IPS-NIHi11 (cell line): ENCODE results near the gene TEDC1.

ENCODE experiments used
- DNase-seq: peaks from one replicate; pipeline ENCODE4 v3.0.0; 2012; ENCODE audit warnings: mixed read lengths, low spot score

TEDC1 gene

GRCh38 chr14:105490572-105491365 is at the start of gene TEDC1:
Gene TEDC1, plus strand, starts transcription at chr14:105491246. Its CDS starts 130 bp downstream, at chr14:105491376.
- peak; percentile 93 for DNase-seq

DNA sequence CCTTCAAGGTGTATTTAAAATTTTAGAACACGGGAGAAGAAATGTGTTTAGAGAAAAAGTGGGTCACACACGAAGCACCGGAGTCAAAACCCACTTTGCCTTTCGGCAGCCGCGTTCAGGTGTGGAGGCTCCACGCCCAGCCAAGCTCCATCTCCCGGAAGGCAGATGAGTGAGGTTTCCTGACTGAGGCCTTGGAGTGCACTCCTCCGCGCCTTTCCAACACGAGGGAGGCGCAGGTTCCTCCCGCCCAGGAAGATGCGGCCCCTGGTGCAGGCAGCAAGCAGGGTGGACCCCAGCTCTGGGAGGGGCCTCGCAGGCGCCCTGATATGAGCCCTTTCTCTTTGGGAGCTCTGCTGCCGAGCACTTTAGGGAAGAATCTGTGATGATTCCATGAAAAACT is 48.9 kb upstream of the TEDC1 start:
- DNase-seq = no peak

DNA sequence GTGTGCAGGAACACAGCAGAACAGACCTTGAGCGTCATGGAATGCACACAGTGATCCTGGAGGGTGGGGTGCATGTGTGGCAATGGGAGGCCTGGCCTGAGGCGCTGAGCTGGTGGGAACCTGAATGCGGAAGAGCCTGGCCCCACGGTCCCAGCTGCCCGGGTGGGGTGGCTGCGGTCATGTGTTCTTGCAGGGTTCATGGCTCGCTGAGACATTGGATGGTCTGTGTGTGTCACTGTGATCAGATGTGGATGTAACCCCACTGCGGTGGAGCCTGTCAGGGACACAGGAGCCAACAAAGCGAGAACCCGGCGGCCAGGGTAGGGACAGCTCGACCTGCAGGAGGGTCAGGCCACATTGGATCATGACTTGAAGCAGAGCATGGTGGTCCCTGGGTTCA is 48.2 kb upstream of the TEDC1 start:
- DNase-seq = no peak

DNA sequence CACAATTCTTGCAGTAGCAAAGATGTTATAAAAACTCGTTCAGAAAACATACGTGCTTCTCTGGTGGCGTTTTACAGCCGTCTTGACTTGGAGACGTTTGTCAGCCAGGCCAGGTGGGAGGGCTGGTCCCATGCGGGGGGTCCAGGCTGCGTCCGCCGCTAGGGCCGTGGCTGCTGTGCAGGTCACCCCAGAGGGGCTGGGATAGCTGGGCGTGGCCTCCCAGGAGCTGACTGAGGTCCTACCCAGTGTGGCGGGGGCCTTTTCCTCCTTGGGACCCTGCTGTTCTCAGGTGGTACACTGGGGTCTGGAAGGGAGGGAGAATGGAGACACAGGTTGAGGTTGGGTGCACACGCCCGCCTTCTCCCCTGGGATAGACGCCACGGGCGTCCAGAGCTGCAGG is 46.2 kb upstream of the TEDC1 start:
- no peak for DNase-seq

GRCh38 chr14:105445290-105445689 is 45.8 kb upstream of the TEDC1 start:
- no peak for DNase-seq

DNA sequence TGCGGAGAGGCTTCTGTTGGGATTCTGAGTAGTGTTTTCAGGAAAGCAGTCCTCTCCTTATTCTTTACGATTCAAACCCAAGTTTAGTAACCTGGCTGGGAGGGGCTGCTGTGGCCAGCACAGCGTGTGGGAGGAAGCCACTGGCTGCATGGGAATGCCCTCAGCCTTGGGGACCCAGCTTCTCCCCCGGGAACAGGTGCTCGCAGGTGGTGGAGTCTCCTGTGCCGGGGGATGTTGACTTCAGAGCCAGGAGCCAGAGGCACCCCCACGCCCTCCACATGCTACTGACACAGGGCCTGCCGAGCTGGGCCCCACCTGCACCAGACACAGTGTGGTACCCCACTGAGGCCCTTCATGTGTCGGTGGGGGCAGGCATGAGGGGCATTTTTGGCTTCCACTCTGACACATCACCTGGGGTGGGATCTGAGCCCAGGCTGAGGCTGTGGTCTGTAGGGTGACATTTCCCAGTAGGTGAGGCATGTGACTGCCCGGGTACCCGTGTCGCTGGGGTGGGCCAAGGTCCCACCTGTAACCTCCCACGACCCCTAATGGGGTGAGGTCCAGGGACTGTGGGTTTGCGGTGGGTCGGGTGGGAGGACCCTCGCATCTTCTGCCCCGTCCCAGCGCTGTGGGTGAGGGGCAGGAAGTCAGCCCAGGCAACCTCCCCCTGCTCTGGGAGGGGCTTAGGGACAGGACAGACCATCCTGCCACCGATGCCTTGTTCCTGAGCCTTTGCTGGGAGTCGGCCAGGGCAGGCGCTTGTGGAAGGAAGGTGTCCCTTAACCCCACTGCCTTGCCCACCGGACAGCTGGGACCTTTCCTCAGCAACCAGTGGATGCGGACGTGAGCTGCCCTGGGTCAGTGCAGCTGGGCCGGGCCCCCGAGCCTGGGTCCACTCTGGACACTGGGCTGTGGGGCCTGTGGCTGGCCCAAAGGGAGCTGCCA is 44.9 kb upstream of the TEDC1 start:
- no peak for DNase-seq

DNA sequence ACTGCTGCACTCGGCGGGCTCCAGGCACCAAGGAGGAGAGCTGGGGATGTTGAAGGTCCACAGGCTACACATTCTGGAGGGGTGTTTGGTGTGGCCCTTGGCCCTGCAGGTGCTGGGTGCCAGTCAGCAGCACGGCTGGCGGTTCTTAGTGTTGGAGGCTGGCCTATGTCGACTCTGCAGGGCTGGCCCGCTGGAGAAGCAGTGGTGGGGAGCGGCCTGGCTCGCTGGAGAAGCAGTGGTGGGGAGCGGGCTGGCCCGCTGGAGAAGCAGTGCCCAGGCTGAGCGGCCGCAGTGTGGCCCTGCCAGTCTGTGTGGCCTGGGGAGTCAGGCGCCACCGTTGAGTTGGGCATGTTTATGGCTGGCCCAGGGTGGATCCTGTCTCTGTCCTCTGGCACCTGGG is 44.1 kb upstream of the TEDC1 start:
- DNase-seq = no peak

GRCh38 chr14:105447651-105448640 is 43.1 kb upstream of the TEDC1 start:
- DNase-seq = no peak

GRCh38 chr14:105448706-105449111 is 42.3 kb upstream of the TEDC1 start:
- DNase-seq = peak; percentile 96

DNA sequence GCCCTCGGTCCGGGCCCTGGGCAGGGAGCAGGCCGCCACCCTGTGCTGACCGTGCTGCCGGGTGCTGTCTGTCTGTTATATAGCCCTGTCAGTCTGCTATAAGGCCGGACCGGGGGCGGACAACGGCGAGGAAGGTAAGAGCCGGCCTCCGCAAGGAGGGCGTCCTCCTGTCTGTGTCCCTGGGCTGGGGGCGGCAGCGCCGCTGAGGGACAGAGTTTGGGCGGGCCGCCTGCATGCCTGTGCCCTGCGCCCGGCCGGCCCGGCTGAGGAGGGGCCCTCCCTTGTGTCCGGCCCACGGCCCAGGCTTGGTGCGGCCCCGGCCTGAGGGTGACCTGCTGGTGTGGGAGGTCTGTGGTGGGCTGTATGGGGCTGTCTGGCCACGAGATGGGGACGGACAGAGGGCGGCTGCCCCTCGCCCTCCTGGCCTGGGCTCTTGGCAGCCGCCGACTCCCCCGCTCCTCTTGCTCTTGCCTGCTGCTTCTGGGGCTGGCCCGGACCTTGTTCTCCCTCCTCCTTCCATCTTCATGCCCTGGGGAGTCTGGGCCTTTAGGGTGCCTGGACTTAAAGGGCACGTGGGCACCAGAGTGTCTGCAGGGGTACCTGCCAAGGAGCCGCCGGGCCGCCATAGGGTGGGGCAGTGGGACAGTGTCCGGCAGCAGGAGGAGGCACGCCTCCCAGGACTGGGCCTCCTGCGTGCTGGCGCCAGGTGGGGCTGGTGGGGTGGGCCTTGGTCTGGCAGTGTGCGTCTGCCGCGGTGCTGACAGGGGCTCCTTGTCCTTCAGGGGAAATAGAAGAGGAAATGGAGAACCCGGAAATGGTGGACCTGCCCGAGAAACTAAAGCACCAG is 41.5 kb upstream of the TEDC1 start:
- DNase-seq = no peak

DNA sequence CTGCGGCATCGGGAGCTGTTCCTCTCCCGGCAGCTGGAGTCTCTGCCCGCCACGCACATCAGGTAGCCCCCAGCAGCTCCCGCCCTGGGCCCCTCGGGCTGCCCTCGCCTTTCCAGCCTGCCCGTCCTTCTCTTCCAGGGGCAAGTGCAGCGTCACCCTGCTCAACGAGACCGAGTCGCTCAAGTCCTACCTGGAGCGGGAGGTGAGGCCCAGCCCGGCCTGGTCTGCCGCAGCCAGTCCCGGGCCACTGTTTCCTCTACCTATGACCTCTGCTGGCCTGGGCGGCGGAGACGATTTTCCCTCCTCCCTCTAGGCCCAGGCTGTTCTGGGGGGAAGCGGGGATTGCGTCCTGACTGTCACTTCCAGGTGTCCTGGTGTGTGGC is 40.9 kb upstream of the TEDC1 start:
- no peak for DNase-seq

DNA sequence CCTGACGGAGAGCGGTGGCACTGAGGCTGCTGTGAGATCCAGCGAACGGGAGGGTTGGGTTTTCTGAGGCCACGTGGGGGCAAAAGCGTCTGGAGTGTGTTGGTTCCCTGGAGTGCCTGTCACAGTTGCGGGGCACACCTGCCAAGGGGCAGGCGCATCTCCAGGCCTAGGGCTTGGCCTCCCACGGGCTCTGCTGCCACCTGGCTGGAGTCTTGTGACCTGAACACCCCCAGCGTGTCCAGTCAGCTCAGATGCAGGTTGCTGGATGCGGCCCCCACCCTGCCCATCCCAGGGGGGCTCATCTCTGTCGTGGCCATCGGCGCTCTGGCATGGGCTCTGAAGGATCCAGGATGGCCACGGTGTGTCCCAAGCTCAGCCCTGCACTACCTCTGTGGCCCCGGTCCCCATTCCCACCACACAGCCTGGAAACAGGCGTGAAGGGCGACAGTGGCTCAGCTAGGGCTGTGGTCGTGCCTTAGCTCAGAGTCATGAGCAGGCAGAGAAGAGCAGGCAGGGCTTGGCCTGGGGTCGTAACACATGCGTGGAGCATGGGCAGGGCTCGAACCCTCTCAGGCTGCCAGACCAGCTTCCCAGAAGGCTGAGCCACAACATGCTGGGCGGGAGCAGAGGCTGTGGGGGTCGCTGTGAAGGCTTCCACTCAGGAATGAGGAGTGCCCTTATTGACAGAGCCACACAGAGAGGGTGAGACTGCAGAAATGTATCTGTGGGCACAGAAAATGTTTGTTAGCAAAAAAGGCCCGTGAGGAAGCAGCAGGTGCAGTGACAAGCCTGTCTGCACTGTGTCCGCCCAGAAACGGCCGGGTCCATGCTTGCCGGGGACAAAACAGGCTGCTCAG is 40.0 kb upstream of the TEDC1 start:
- no peak for DNase-seq

DNA sequence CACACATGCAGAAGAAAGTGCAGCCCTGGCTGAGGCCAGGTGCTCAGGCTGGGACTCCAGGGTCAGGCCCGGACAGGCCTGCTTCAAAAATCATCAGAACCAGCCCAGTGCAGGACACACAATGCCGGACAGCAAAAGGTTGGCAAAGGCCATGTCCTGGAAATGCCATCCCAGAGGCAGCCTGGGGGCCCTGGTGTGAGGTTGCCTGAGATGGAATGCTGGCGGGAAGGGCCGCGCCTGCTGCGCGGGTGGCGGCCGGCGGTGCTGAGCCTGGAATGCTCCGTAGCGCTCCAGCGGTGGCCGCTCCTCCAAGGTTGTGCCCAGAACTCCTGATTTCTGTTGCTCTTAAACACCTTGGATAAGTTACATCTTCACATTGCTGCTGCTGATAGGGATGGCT is 38.1 kb upstream of the TEDC1 start:
- no peak for DNase-seq

DNA sequence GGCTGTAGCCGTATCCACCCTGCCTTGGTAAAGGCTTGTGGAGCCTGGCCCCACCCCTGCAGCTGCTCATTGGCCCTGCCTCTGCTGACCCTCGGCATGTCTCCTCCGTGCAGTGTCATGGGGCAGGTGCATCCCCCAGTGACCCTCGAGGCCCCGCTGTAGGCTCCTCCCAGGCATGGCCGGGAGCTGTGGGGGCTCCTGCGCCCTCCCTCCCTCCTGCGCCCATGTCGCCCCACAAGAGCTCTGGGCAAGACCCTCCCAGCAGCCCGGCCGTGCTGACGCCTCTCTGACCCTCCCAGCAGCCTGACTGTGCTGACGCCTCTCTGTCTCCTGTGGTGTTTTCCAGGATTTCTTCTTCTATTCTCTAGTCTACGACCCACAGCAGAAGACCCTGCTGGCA is 37.2 kb upstream of the TEDC1 start:
- DNase-seq = no peak

- DNase-seq = no peak
Measured at GRCh38 chr14:105455086-105455640, 35.9 kb upstream of the TEDC1 start.

GRCh38 chr14:105455766-105456660 is 35.0 kb upstream of the TEDC1 start:
- no peak for DNase-seq

- DNase-seq = no peak
Measured at GRCh38 chr14:105456736-105457617, 34.1 kb upstream of the TEDC1 start.

DNA sequence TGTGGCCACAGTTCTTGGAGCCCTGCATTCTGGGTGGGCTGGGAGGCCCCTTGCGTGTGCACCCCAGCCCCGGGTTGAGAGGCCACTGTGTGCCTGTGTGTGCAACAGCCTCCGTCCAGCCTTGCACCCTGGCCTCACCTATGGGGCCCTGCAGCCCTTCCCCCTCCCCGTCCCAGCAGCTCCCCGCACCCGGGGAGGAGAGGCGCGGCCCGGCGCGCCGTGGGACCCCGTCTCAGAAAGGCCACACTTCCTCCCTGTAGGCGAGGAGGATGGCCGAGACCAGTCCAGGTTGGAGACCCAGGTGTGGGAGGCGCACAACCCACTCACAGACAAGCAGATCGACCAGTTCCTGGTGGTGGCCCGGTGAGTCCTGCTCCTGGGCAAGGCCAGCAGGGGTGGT is 33.0 kb upstream of the TEDC1 start:
- DNase-seq = no peak
